ENCODE results near the gene BDKRB2.

The BDKRB2 gene

GRCh38 chr14:96166461-96167223 lies 38.0 kb upstream of the BDKRB2 start:
- Histone ChIP-seq H3K4me3 (ENCODE audit: low read length) (no peak overlapping the region), H3K36me3 (ENCODE audit: insufficient read depth, low read length) (no peaks in the 10 kb centered on the region), H3K4me1 (ENCODE audit: insufficient read depth, low read length) (no peaks in the 10 kb centered on the region), H3K9me3 (ENCODE audit: low read length) (no peaks in the 10 kb centered on the region), H3K27me3 (ENCODE audit: insufficient read depth, low read length) (peaks cover 7% of the 10 kb centered on the region), H2AFZ (ENCODE audit: low read depth, low read length) (no peak overlapping the region)

- no peaks in the 10 kb centered on the region for H3K9me3 ChIP-seq (ENCODE audit: low read length)
- peaks cover 7% of the 10 kb centered on the region for H3K27me3 ChIP-seq (ENCODE audit: insufficient read depth, low read length)
- no peaks in the 10 kb centered on the region for H3K36me3 ChIP-seq (ENCODE audit: insufficient read depth, low read length)
- no peak overlapping the region for H2AFZ ChIP-seq (ENCODE audit: low read depth, low read length)
- H3K4me3 ChIP-seq (ENCODE audit: low read length) = no peak overlapping the region
- no peaks in the 10 kb centered on the region for H3K4me1 ChIP-seq (ENCODE audit: insufficient read depth, low read length)
These were observed 37.2 kb upstream of the BDKRB2 start for GRCh38 chr14:96167224-96168148.

- Histone ChIP-seq H3K9me3 (ENCODE audit: low read length) (no peaks in the 10 kb centered on the region), H3K27me3 (ENCODE audit: insufficient read depth, low read length) (peaks cover 5% of the 10 kb centered on the region), H3K4me3 (ENCODE audit: low read length) (no peak overlapping the region), H3K36me3 (ENCODE audit: insufficient read depth, low read length) (no peaks in the 10 kb centered on the region), H2AFZ (ENCODE audit: low read depth, low read length) (no peak overlapping the region), H3K4me1 (ENCODE audit: insufficient read depth, low read length) (no peaks in the 10 kb centered on the region)
These were observed 36.1 kb upstream of the BDKRB2 start for GRCh38 chr14:96168581-96168980.

- Histone ChIP-seq H3K9me3 (ENCODE audit: low read length) (no peaks in the 10 kb centered on the region), H3K27me3 (ENCODE audit: insufficient read depth, low read length) (peaks cover 4% of the 10 kb centered on the region), H2AFZ (ENCODE audit: low read depth, low read length) (no peak overlapping the region), H3K4me1 (ENCODE audit: insufficient read depth, low read length) (no peaks in the 10 kb centered on the region), H3K36me3 (ENCODE audit: insufficient read depth, low read length) (no peaks in the 10 kb centered on the region), H3K4me3 (ENCODE audit: low read length) (no peak overlapping the region)
These were observed 33.6 kb upstream of the BDKRB2 start for GRCh38 chr14:96170961-96171592.

GRCh38 chr14:96173636-96174475 lies 30.8 kb upstream of the BDKRB2 start:
- peaks cover 4% of the 10 kb centered on the region for H3K27me3 ChIP-seq (ENCODE audit: insufficient read depth, low read length)
- H3K4me1 ChIP-seq (ENCODE audit: insufficient read depth, low read length) = no peaks in the 10 kb centered on the region
- no peaks in the 10 kb centered on the region for H3K9me3 ChIP-seq (ENCODE audit: low read length)
- H3K36me3 ChIP-seq (ENCODE audit: insufficient read depth, low read length) = no peaks in the 10 kb centered on the region
- no peak overlapping the region for H3K4me3 ChIP-seq (ENCODE audit: low read length)
- no peak overlapping the region for H2AFZ ChIP-seq (ENCODE audit: low read depth, low read length)

GRCh38 chr14:96176275-96176674 lies 28.4 kb upstream of the BDKRB2 start:
- H3K9me3 ChIP-seq (ENCODE audit: low read length) = no peaks in the 10 kb centered on the region
- no peak overlapping the region for H2AFZ ChIP-seq (ENCODE audit: low read depth, low read length)
- no peaks in the 10 kb centered on the region for H3K36me3 ChIP-seq (ENCODE audit: insufficient read depth, low read length)
- H3K4me3 ChIP-seq (ENCODE audit: low read length) = no peak overlapping the region
- H3K4me1 ChIP-seq (ENCODE audit: insufficient read depth, low read length) = no peaks in the 10 kb centered on the region
- H3K27me3 ChIP-seq (ENCODE audit: insufficient read depth, low read length) = peaks cover 6% of the 10 kb centered on the region

GRCh38 chr14:96176811-96177211 lies 27.8 kb upstream of the BDKRB2 start:
- no peak overlapping the region for H3K4me3 ChIP-seq (ENCODE audit: low read length)
- H3K4me1 ChIP-seq (ENCODE audit: insufficient read depth, low read length) = no peaks in the 10 kb centered on the region
- H3K27me3 ChIP-seq (ENCODE audit: insufficient read depth, low read length) = peaks cover 5% of the 10 kb centered on the region
- no peaks in the 10 kb centered on the region for H3K36me3 ChIP-seq (ENCODE audit: insufficient read depth, low read length)
- H2AFZ ChIP-seq (ENCODE audit: low read depth, low read length) = no peak overlapping the region
- no peaks in the 10 kb centered on the region for H3K9me3 ChIP-seq (ENCODE audit: low read length)

- H3K4me1 ChIP-seq (ENCODE audit: insufficient read depth, low read length) = no peaks in the 10 kb centered on the region
- no peak overlapping the region for H2AFZ ChIP-seq (ENCODE audit: low read depth, low read length)
- H3K9me3 ChIP-seq (ENCODE audit: low read length) = no peaks in the 10 kb centered on the region
- no peaks in the 10 kb centered on the region for H3K36me3 ChIP-seq (ENCODE audit: insufficient read depth, low read length)
- no peak overlapping the region for H3K4me3 ChIP-seq (ENCODE audit: low read length)
- H3K27me3 ChIP-seq (ENCODE audit: insufficient read depth, low read length) = peaks cover 13% of the 10 kb centered on the region
These were observed 26.8 kb upstream of the BDKRB2 start for GRCh38 chr14:96177766-96178375.

GRCh38 chr14:96178461-96179321 lies 25.9 kb upstream of the BDKRB2 start:
- Histone ChIP-seq H2AFZ (ENCODE audit: low read depth, low read length) (no peak overlapping the region), H3K36me3 (ENCODE audit: insufficient read depth, low read length) (no peaks in the 10 kb centered on the region), H3K4me3 (ENCODE audit: low read length) (no peak overlapping the region), H3K4me1 (ENCODE audit: insufficient read depth, low read length) (no peaks in the 10 kb centered on the region), H3K27me3 (ENCODE audit: insufficient read depth, low read length) (peaks cover 14% of the 10 kb centered on the region), H3K9me3 (ENCODE audit: low read length) (no peaks in the 10 kb centered on the region)

- Histone ChIP-seq H2AFZ (ENCODE audit: low read depth, low read length) (no peak overlapping the region), H3K4me3 (ENCODE audit: low read length) (no peak overlapping the region), H3K36me3 (ENCODE audit: insufficient read depth, low read length) (no peaks in the 10 kb centered on the region), H3K4me1 (ENCODE audit: insufficient read depth, low read length) (no peaks in the 10 kb centered on the region), H3K9me3 (ENCODE audit: low read length) (no peaks in the 10 kb centered on the region), H3K27me3 (ENCODE audit: insufficient read depth, low read length) (peaks cover 14% of the 10 kb centered on the region)
These were observed 24.4 kb upstream of the BDKRB2 start for GRCh38 chr14:96180043-96180874.

Measured in neuron (in vitro differentiated cells).